ENCODE data around the gene DLX3. TPM values are rescaled to one million over a fixed set of nuclear protein-coding genes. Genes with fewer than 3 reads are reported as not detected.

Gene DLX3
- polyA plus RNA-seq, 1 of the 3 experiments (the other 2 are of a cell fraction), result not detected

GRCh38 chr17:49963309-49963625 lies 31.8 kb downstream of the DLX3 start:
- Histone ChIP-seq H3K9me2 (no peaks in the 10 kb centered on the region), H3K4me2 (no peak overlapping the region), H3K4me3 (ENCODE audit: low read depth in 2 of 2, low read length in 1 of 2) (no peak overlapping the region), H3F3A (replicated peaks; ENCODE audit: insufficient read depth) (no peaks in the 10 kb centered on the region), H3K79me2 (ENCODE audit: insufficient read depth) (no peaks in the 10 kb centered on the region), H3K9ac (no peak overlapping the region), H3K4me1 (ENCODE audit: control insufficient read depth in 1 of 2, insufficient read depth in 2 of 2, low read depth in 1 of 2, low read length in 1 of 2) (no peaks in the 10 kb centered on the region; a peak in 1 of 4 replicates), H3K9me3 (no peaks in the 10 kb centered on the region), H2AFZ (ENCODE audit: low read depth) (no peak overlapping the region), H4K20me1 (ENCODE audit: insufficient read depth) (no peaks in the 10 kb centered on the region), H3K27ac (ENCODE audit: low read depth in 2 of 2, low read length in 1 of 2) (no peak overlapping the region), H3K36me3 (replicated peaks in 1 of 2; ENCODE audit: control insufficient read depth in 1 of 2, insufficient read depth in 2 of 2, low read length in 1 of 2) (no peaks in the 10 kb centered on the region), H3K27me3 (ENCODE audit: insufficient read depth) (peaks cover 92% of the 10 kb centered on the region)
- no peak for DNase-seq
- WGBS (ENCODE audit: low lambda C conversion rate), result 8% methylated on average over 4 of the region's 4 CpGs
- ChIA-PET POLR2A (no interaction called here), CTCF (interaction anchor here (1.3 to 55.0 kb wide), 5 partner anchors 12 to 102 kb away, joined by 5 to 1225 read pairs (median 9); partner anchors contain the start of gene DLX3)
- TF ChIP-seq ELF1 (IDR thresholded peaks at IDR 0.05), result no peak
- TF ChIP-seq JUND (IDR thresholded peaks at IDR 0.05), result no peak
- TF ChIP-seq RXRA (IDR thresholded peaks at IDR 0.05; ENCODE audit: borderline replicate concordance, low read depth), result no peak
- TF ChIP-seq GABPA (IDR thresholded peaks at IDR 0.05; ENCODE audit: low read depth), result no peak
- no peak for TF ChIP-seq CTCF (IDR thresholded peaks at IDR 0.05)
- TF ChIP-seq POLR2AphosphoS5 (IDR thresholded peaks at IDR 0.05; ENCODE audit: low read depth, low read length), result no peak
- TF ChIP-seq CHD2 (IDR thresholded peaks at IDR 0.05; ENCODE audit: low read length, partially characterized antibody), result no peak
- TF ChIP-seq MAX (IDR thresholded peaks at IDR 0.05; ENCODE audit: low read depth), result no peak
- no peak for TF ChIP-seq USF2 (IDR thresholded peaks at IDR 0.05; ENCODE audit: borderline replicate concordance, low read depth, low read length)
- TF ChIP-seq ZBTB33 (IDR thresholded peaks at IDR 0.05; ENCODE audit: borderline replicate concordance, low read depth), result no peak
- TF ChIP-seq RCOR1 (IDR thresholded peaks at IDR 0.05; ENCODE audit: low read length), result no peak

- Histone ChIP-seq H3F3A (replicated peaks; ENCODE audit: insufficient read depth) (no peaks in the 10 kb centered on the region), H3K9me2 (no peaks in the 10 kb centered on the region), H3K4me2 (no peak overlapping the region), H3K9ac (no peak overlapping the region), H3K4me1 (ENCODE audit: control insufficient read depth in 1 of 2, insufficient read depth in 2 of 2, low read depth in 1 of 2, low read length in 1 of 2) (no peaks in the 10 kb centered on the region), H3K4me3 (ENCODE audit: low read depth in 2 of 2, low read length in 1 of 2) (no peak overlapping the region), H2AFZ (ENCODE audit: low read depth) (no peak overlapping the region), H3K36me3 (replicated peaks in 1 of 2; ENCODE audit: control insufficient read depth in 1 of 2, insufficient read depth in 2 of 2, low read length in 1 of 2) (no peaks in the 10 kb centered on the region), H3K9me3 (no peaks in the 10 kb centered on the region), H3K27ac (ENCODE audit: low read depth in 2 of 2, low read length in 1 of 2) (no peak overlapping the region), H3K79me2 (ENCODE audit: insufficient read depth) (no peaks in the 10 kb centered on the region), H3K27me3 (ENCODE audit: insufficient read depth) (peaks cover 92% of the 10 kb centered on the region), H4K20me1 (ENCODE audit: insufficient read depth) (no peaks in the 10 kb centered on the region)
- POLR2A ChIA-PET, result no interaction called here
- CTCF ChIA-PET, result interaction anchor here (1.3 to 55.0 kb wide), 6 partner anchors 11 to 131 kb away, joined by 3 to 1225 read pairs (median 8); partner anchors contain the start of gene DLX3
- DNase-seq, result no peak
- TF ChIP-seq USF2 (IDR thresholded peaks at IDR 0.05; ENCODE audit: borderline replicate concordance, low read depth, low read length) (no peak), YY1 (IDR thresholded peaks at IDR 0.05; ENCODE audit: low read depth) (no peak), RCOR1 (IDR thresholded peaks at IDR 0.05; ENCODE audit: low read length) (no peak), JUND (IDR thresholded peaks at IDR 0.05) (no peak), ZBTB33 (IDR thresholded peaks at IDR 0.05; ENCODE audit: borderline replicate concordance, low read depth) (no peak), TAF1 (IDR thresholded peaks at IDR 0.05; ENCODE audit: borderline replicate concordance, low read depth, low read length) (no peak), TCF12 (IDR thresholded peaks at IDR 0.05) (no peak), POLR2AphosphoS5 (IDR thresholded peaks at IDR 0.05; ENCODE audit: low read depth, low read length) (no peak), SIN3A (IDR thresholded peaks at IDR 0.05; ENCODE audit: borderline replicate concordance, low read depth, low read length) (no peak), NFIC (IDR thresholded peaks at IDR 0.05; ENCODE audit: borderline replicate concordance) (no peak), RAD21 (IDR thresholded peaks at IDR 0.05; ENCODE audit: low read length) (no peak)
- WGBS (ENCODE audit: low lambda C conversion rate), result 11% methylated on average over 10 of the region's 11 CpGs
Observed at GRCh38 chr17:49962599-49963308, 32.3 kb downstream of the DLX3 start.
